HG03103 (cell line): ENCODE measurements around the gene S100A3.

Experiments
- ATAC-seq: cut with Tn5 transposase; IDR thresholded peaks from one replicate; pipeline ENCODE4 v1.9.1; 2021; ENCODE audit warnings: low read depth; ENCODE audit not compliant: unreplicated experiment

The S100A3 gene

DNA sequence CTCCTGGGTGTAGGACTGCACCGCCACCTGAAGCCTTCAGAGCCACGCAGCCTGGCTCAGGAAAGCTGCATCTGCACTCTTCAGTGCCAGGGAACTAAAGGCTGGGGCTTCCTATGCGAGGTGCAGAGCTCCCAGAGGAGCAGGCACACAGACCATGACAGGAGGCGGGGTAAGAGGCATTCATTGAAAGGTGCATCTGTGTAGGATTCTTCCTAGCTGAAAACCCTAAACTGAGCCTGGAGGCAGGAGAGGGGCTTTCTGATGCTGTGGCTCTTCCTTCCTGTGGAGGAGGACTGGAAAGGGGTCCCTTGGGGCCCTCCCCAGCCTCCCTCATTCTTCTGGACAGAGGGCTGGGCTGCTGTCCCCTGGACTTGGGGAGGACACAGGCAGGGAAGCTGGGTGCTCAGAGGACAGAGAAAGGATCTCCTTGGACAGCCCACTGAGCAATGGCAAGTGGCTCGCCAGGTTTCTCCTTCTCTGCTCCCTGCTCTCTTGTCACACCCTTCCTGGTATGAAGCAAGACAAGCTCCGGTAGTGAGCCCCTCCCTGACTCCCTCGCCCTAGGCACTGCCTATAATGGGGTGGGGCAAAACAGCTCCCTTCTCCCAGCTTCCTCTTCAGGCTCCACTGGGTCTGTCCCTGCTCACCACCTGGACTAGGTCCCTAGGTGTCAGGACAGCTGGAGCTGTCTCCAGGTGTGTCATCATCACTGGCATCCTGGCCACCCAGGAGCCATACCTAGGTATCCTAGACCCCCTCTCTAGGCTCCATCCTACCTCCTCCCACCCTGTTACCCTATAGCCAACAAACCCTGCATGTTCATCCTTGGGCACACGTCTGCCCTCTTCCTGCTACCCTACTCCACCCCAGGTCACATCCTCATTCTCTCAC is 33.3 kb downstream of the S100A3 start:
- ATAC-seq = no peak

GRCh38 chr1:153513666-153514065 is 35.4 kb downstream of the S100A3 start:
- ATAC-seq = no peak

DNA sequence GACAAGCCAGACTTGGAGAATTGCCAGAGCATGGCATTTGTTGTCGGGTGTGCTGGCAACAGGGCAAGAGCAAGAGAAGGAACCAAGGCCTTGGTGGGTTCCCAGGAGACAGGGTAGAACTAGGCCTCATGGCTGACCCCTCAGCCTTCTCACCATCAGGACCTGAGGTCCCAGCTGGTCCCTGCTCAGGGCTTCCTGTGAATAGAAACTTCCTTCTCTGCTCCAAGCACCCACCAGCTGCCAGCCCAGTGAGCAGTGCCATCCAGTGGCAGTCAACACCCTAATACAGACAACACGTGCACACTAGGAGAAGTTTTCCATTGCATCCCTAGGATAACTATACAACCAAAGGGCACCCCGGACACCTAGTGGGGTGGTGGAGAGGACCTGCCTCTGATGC is 36.0 kb downstream of the S100A3 start:
- ATAC-seq = no peak

GRCh38 chr1:153510984-153511410 is 38.1 kb downstream of the S100A3 start:
- no peak for ATAC-seq

- ATAC-seq = no peak
These were observed 39.2 kb downstream of the S100A3 start for GRCh38 chr1:153509729-153510354.

GRCh38 chr1:153509036-153509435 is 40.0 kb downstream of the S100A3 start:
- ATAC-seq = no peak

DNA sequence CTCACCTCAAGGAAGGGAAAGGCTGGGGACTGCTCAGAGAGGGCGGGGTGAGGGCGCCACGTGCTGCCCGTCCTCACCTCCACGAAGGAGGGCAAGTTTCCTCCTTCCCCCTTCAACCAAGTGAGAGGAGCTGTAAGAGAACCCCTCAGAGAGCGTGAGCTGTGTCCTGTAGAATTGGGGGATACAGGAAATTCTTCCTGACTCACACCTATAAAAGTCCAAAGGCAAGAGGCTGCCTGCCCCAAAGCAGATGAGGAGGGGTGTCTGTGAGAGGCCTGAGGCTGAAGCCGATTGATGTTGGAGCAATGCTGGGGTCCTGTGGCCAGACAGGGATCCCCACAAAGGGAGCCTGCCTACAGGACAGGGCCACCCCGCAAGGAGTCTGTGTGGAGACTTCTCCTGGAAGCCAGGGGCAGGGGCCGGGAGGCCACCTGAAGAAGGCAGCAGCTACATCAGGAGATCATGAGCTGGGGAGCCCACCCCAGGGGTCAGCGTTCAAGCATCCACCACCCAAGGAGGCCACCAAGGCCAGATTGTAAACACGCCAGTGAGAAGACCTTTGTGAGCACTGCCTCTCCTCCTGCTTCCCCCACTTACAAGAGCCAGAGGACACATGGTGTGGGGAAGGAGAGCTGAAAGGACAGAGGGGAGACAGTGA is 41.0 kb downstream of the S100A3 start:
- ATAC-seq = no peak

DNA sequence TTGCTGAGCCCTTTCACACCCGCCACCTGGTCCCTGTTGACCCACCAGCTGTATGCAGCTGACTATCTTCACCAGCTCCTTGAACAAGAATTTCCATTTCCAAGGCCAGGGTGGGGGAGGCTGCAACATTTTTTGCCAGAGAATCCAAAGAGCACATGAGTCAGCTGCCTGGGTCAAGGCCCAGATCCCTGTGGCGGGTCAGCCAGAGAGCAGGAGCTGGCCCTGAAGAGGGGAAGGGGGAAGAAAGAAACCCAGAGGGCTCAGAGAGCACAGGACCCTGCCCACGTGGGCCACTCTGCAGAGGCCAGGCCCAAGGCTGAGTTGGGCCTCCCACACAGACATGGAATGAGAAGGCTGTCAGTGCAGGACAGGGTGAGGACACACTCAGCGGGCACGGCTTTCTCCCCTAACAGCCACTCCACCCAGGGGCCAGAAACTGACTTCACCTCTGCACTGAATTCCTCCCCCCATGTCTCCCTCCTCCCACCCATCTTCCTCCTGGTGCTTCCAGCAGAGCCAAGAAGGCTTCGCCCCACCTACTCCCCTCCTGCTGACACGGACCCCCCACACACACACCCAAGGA is 42.1 kb downstream of the S100A3 start:
- no peak for ATAC-seq

GRCh38 chr1:153506386-153506785 is 42.7 kb downstream of the S100A3 start:
- no peak for ATAC-seq

DNA sequence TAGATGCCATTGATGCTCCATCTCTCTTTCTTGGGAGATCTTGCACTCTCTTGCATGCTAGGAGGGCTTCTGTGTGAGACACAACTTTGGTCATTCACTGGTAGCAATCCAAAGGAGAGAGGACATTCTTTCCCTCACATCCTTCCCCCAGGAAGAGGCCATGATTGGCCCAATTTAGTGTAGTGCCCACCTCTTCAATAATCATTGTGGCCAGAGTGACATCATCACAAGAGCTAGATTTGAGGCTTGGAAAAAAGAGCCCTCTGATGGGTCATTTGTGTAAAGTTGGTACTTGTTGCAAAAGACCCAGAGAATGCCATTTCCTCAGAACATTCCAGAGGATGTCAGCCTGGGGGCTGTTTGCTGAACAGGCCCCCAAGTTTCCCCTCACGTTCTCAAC is 43.5 kb downstream of the S100A3 start:
- ATAC-seq = no peak

DNA sequence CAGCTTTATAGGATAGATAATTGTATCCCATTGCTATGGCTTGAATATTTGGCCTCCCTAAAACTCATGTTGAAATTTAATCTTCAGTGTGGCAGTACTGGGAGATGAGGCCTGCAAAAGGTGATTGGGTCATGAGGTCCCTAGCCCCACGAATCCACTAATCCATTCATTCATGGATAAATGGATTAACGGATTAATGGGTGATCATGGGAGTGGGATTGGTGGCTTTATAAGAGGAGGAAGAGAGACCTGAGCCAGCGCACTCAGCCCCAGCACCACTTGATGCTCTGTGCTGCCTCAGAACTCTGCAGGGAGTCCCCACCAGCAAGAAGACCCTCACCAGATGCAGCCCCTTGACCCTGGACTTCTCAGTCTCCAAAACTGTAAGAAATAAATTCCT is 45.3 kb downstream of the S100A3 start:
- ATAC-seq = no peak

- ATAC-seq = no peak
These were observed 50.3 kb downstream of the S100A3 start for GRCh38 chr1:153498746-153499145.
